ENCODE data around the gene GEMIN4. TPM values are rescaled to one million over a fixed set of nuclear protein-coding genes. Genes with fewer than 3 reads are reported as not detected.
"Not testable (repeated sequence)": the region's sequence is repeated elsewhere in the genome, so short reads cannot be mapped to it uniquely, and the experiment has no call there.

The GEMIN4 gene
- total and polyA plus RNA-seq, 2 experiments from 2014 or later, result 14.1 to 45.0 TPM

GRCh38 chr17:698096-698495, 54.0 kb downstream of the GEMIN4 start:
- not testable (repeated sequence) for H2AFZ ChIP-seq; H3K4me3 Mint-ChIP-seq; H3F3A ChIP-seq (replicated peaks; ENCODE audit: low read depth); H3K9me3 Mint-ChIP-seq; H3K27me3 ChIP-seq (ENCODE audit: insufficient read depth); H3K9me2 ChIP-seq (ENCODE audit: insufficient read depth); H3K4me2 ChIP-seq; H3K36me3 ChIP-seq (ENCODE audit: insufficient read depth); ATAC-seq; H3K4me1 ChIP-seq (ENCODE audit: insufficient read depth); DNase-seq (ENCODE audit: low spot score); H3K27ac Mint-ChIP-seq; H3K79me2 ChIP-seq (replicated peaks; ENCODE audit: insufficient read depth); H3K4me1 Mint-ChIP-seq; H3K27ac ChIP-seq (ENCODE audit: low read depth); H3K27me3 Mint-ChIP-seq (ENCODE audit: insufficient read depth, low read depth, poor library complexity); H4K20me1 ChIP-seq (replicated peaks; ENCODE audit: insufficient read depth); H3K4me3 ChIP-seq
- peaks cover 13% of the 10 kb centered on the region for H3K36me3 Mint-ChIP-seq (ENCODE audit: low read depth)

GRCh38 chr17:697682-698081, 54.4 kb downstream of the GEMIN4 start:
- no peak overlapping the region for H3K27ac Mint-ChIP-seq
- ATAC-seq, result no peak
- Histone ChIP-seq H3K4me2 (no peak overlapping the region), H2AFZ (no peak overlapping the region), H4K20me1 (replicated peaks; ENCODE audit: insufficient read depth) (peaks cover 4% of the 10 kb centered on the region), H3K27me3 (ENCODE audit: insufficient read depth) (no peaks in the 10 kb centered on the region), H3K4me1 (ENCODE audit: insufficient read depth) (0 out of 2 replicates have a peak, but pooled peaks cover 2% of the 10 kb centered on the region), H3K9me2 (ENCODE audit: insufficient read depth) (no peaks in the 10 kb centered on the region), H3K36me3 (ENCODE audit: insufficient read depth) (0 out of 2 replicates have a peak, but pooled peaks cover 4% of the 10 kb centered on the region), H3K79me2 (replicated peaks; ENCODE audit: insufficient read depth) (no peaks in the 10 kb centered on the region; the same call in none of the 2 replicates), H3K4me3 (no peak overlapping the region), H3K27ac (ENCODE audit: low read depth) (no peak overlapping the region), H3F3A (replicated peaks; ENCODE audit: low read depth) (peaks cover 3% of the 10 kb centered on the region; the same call in 1 of the 2 replicates)
- H3K36me3 Mint-ChIP-seq (ENCODE audit: low read depth), result peaks cover 13% of the 10 kb centered on the region
- peaks cover 4% of the 10 kb centered on the region; the same call in 1 of the 3 replicates for H3K4me1 Mint-ChIP-seq
- H3K27me3 Mint-ChIP-seq (ENCODE audit: insufficient read depth, low read depth, poor library complexity), result no peaks in the 10 kb centered on the region
- H3K9me3 Mint-ChIP-seq, result no peaks in the 10 kb centered on the region
- TF ChIP-seq ZNF331 (CRISPR knock-in tag; IDR thresholded peaks at IDR 0.05; ENCODE audit: low read depth), result no peak
- TF ChIP-seq STAT1 (IDR thresholded peaks at IDR 0.05; ENCODE audit: unreplicated experiment), result no peak
- no peak for TF ChIP-seq JUNB (IDR thresholded peaks at IDR 0.05; ENCODE audit: unreplicated experiment)
- TF ChIP-seq, protein P1, sequence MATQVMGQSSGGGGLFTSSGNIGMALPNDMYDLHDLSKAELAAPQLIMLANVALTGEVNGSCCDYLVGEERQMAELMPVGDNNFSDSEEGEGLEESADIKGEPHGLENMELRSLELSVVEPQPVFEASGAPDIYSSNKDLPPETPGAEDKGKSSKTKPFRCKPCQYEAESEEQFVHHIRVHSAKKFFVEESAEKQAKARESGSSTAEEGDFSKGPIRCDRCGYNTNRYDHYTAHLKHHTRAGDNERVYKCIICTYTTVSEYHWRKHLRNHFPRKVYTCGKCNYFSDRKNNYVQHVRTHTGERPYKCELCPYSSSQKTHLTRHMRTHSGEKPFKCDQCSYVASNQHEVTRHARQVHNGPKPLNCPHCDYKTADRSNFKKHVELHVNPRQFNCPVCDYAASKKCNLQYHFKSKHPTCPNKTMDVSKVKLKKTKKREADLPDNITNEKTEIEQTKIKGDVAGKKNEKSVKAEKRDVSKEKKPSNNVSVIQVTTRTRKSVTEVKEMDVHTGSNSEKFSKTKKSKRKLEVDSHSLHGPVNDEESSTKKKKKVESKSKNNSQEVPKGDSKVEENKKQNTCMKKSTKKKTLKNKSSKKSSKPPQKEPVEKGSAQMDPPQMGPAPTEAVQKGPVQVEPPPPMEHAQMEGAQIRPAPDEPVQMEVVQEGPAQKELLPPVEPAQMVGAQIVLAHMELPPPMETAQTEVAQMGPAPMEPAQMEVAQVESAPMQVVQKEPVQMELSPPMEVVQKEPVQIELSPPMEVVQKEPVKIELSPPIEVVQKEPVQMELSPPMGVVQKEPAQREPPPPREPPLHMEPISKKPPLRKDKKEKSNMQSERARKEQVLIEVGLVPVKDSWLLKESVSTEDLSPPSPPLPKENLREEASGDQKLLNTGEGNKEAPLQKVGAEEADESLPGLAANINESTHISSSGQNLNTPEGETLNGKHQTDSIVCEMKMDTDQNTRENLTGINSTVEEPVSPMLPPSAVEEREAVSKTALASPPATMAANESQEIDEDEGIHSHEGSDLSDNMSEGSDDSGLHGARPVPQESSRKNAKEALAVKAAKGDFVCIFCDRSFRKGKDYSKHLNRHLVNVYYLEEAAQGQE (IDR thresholded peaks at IDR 0.05; ENCODE audit: unreplicated experiment), result no peak
- TF ChIP-seq ZNF462 (CRISPR knock-in tag; IDR thresholded peaks at IDR 0.05), result no peak
- no peak for TF ChIP-seq ZNF114 (CRISPR knock-in tag; IDR thresholded peaks at IDR 0.05)
- no peak overlapping the region for H3K4me3 Mint-ChIP-seq
- DNase-seq (ENCODE audit: low spot score), result no peak
